ENCODE results near the gene PLEKHM2.

Gene PLEKHM2

DNA sequence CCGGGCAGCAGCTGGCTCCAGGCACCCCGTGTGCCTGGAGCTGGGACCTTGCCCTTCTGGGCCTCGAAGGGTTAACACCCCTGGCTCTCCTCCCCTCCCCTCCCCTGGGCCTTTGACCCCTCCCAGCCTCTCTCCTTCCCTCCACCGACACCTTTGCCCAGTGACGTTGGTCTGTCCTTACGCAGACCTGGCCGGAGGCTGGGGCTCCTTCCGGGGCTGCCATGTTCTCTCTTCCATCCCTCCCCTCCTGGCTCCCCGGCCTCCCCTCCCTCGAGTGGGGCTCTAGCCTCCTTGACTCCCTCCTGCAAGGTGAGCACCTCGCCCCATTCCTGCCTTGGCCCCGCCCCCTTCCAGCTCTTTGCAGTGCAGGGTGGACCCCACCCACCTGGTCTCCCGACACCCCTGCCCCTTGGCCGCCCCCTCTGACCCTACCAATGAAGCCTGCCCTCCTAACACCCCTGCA, 58.2 kb downstream of the PLEKHM2 start, which contains the start of gene TMEM82:
Gene TMEM82 (plus strand): TSS at position 161 of the 463 bp plus-strand sequence. CDS start 61 bp downstream, at position 222.
- H3K36me3 Mint-ChIP-seq (ENCODE audit: low read depth): no peaks in the 10 kb centered on the region
- H3K27me3 Mint-ChIP-seq: no peaks in the 10 kb centered on the region
- H3K9me3 Mint-ChIP-seq: no peaks in the 10 kb centered on the region
- no peak within 1 kb of the TSS for H3K4me3 Mint-ChIP-seq
- H3K27ac Mint-ChIP-seq: no peak within 1 kb of the TSS
- H3K4me1 Mint-ChIP-seq: no peaks in the 10 kb centered on the region
- ATAC-seq: no peak
- no peak for DNase-seq

DNA sequence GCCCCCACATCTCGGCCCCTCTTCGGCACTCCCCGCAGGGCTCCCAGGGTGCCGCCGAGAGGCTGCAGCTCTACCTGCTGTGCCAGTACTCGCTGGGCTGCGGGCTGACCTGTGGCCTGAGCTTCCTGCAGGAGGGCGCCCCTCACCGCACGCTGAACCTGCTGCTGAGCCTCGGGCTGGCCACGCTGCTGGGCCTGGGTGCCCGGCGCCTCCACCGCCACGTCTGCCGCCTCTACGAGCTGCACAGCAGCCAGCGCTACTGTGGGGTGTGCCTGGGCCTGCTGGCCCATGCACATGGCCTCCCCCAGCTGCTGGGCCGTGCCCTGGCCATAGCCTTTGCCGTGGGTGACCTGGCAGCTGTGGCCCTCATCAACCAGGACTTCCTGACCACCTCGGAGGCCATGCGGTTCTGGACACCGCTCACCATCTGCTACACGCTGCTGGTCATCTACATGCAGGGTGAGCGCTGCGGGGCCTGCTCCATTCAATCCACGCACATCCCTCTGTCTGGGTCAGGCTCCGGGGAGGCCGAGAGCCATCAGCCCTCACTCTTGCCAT, 60.1 kb downstream of the PLEKHM2 start:
- H3K4me1 Mint-ChIP-seq: no peaks in the 10 kb centered on the region

DNA sequence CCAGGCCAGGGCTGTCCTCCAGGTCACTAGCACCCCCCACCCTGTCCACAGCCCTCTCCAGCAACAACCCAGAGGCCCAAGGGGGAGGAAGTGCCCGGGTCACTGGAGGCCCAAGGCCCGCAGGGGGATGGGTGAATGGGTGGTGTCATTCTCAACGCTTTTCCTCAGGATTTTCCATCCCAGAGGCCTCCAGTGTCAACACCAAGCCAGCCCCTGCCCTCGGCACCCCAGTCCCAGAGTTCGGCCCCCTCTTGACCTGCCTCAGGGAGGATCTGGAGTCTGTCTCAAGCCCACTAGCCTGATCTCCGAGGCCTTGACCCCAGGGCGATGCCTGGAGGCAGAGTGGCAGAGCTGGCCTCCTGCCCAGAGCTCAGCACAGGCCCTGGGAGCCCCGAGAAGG, 63.3 kb downstream of the PLEKHM2 start:
- no peaks in the 10 kb centered on the region for H3K9me3 Mint-ChIP-seq
- no peak for ATAC-seq
- H3K4me3 Mint-ChIP-seq: no peak overlapping the region
- H3K27me3 Mint-ChIP-seq: no peaks in the 10 kb centered on the region
- H3K36me3 Mint-ChIP-seq (ENCODE audit: low read depth): no peaks in the 10 kb centered on the region
- no peak overlapping the region for H3K27ac Mint-ChIP-seq
- no peak for DNase-seq
- no peaks in the 10 kb centered on the region for H3K4me1 Mint-ChIP-seq

More for the DNA sequence above, 60.1 kb downstream of the PLEKHM2 start:
- ATAC-seq: no peak
- Mint-ChIP-seq H3K4me3 (no peak overlapping the region), H3K36me3 (ENCODE audit: low read depth) (no peaks in the 10 kb centered on the region), H3K9me3 (no peaks in the 10 kb centered on the region), H3K27ac (no peak overlapping the region), H3K27me3 (no peaks in the 10 kb centered on the region)
- DNase-seq: no peak

DNA sequence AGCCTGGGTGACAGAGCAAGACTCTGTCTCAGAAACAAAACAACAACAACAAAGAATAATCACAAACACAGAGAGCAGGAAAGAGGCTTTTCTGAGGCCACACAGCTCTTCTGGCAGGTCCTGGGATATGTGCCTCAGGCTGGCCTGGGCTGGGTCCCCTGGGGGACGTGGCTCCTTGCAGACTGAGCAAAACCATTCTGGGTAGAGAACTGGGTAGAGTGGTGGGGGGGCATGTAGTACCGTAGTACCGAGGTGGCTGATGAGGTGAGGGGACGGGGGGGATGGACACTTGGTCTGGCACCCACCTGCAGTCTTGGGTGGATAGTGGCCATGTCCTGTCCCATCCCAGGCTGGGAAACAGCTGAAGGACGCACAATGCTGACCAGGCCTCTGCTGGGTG, 64.1 kb downstream of the PLEKHM2 start:
- Mint-ChIP-seq H3K36me3 (ENCODE audit: low read depth) (no peaks in the 10 kb centered on the region), H3K4me3 (no peak overlapping the region), H3K4me1 (no peaks in the 10 kb centered on the region), H3K9me3 (no peaks in the 10 kb centered on the region), H3K27me3 (peaks cover 2% of the 10 kb centered on the region), H3K27ac (no peak overlapping the region)
- ATAC-seq: no peak
- no peak for DNase-seq

DNA sequence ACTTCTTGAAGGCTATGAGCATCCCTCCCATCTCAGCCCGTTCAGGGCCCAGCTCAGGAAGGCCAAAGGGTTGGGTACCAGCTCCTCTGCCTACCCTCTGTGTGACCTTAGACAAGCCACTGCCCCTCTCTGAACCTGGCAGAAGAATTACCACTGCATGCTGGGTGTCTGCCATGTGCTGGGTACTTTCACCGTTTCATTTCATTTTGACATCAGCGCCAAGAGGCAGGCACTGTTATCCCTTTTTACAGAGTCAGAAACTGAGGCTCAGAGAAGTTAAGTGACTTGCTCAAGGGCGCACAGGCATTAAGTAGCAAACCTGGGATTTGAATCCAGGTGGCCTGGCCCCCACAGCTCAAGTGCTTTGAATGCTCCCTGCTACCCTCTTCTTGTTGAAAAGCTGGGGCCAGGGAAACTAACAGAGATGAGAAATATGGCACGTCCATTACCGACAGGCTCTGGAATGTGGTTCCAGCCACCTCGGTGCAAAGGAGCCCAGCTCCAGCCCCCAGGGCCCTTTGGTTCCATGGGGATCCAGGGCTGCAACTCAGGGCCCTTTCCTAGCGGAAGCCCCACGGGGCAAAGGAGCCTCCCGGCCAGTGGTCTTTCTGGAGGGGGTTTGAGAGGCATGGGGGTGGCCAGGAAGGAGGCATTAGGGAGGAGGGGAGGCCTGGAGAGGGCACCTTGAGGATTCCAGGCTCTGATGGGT, 64.7 kb downstream of the PLEKHM2 start:
- no peaks in the 10 kb centered on the region for H3K4me1 Mint-ChIP-seq
- ATAC-seq: no peak
- no peak overlapping the region for H3K4me3 Mint-ChIP-seq
- H3K27ac Mint-ChIP-seq: no peak overlapping the region
- DNase-seq: no peak
- H3K36me3 Mint-ChIP-seq (ENCODE audit: low read depth): no peaks in the 10 kb centered on the region
- peaks cover 5% of the 10 kb centered on the region for H3K27me3 Mint-ChIP-seq
- H3K9me3 Mint-ChIP-seq: no peaks in the 10 kb centered on the region

GRCh38 chr1:15749399-15750291, 65.5 kb downstream of the PLEKHM2 start:
- peaks cover 7% of the 10 kb centered on the region for H3K27me3 Mint-ChIP-seq
- no peak for DNase-seq
- H3K27ac Mint-ChIP-seq: no peak overlapping the region
- no peaks in the 10 kb centered on the region for H3K9me3 Mint-ChIP-seq
- no peaks in the 10 kb centered on the region for H3K4me1 Mint-ChIP-seq
- no peak for ATAC-seq
- no peaks in the 10 kb centered on the region for H3K36me3 Mint-ChIP-seq (ENCODE audit: low read depth)
- H3K4me3 Mint-ChIP-seq: no peak overlapping the region

GRCh38 chr1:15750924-15751323, 66.8 kb downstream of the PLEKHM2 start:
- Mint-ChIP-seq H3K27me3 (peaks cover 16% of the 10 kb centered on the region), H3K27ac (no peak overlapping the region), H3K4me3 (no peak overlapping the region), H3K9me3 (no peaks in the 10 kb centered on the region), H3K4me1 (no peaks in the 10 kb centered on the region), H3K36me3 (ENCODE audit: low read depth) (no peaks in the 10 kb centered on the region)
- ATAC-seq: no peak
- no peak for DNase-seq

GRCh38 chr1:15751717-15752116, 67.6 kb downstream of the PLEKHM2 start:
- H3K27me3 Mint-ChIP-seq: peaks cover 24% of the 10 kb centered on the region

DNA sequence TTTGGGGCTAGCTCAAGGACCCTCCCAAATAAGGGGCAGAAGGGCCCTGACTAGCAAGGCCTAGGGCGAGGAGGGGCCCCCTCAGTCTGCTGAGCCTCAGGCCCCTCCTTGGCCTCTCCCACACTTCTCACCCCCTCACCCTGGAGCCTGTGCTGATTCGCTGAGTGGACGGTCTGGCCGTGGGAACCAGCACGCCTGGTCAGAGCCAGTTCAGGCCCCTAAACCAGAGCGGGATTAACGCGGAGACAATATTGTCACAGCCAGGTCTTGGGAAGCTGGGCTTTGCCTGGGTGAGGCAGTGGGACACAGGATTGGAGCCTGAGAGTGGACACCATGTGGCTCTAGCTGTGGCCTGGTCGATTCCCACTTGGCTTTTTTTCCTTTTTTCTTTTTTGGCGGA, 69.7 kb downstream of the PLEKHM2 start:
- H3K36me3 Mint-ChIP-seq (ENCODE audit: low read depth): no peaks in the 10 kb centered on the region
- peaks cover 37% of the 10 kb centered on the region for H3K27me3 Mint-ChIP-seq
- DNase-seq: no peak
- peaks cover 9% of the 10 kb centered on the region for H3K4me1 Mint-ChIP-seq
- H3K27ac Mint-ChIP-seq: no peak overlapping the region
- ATAC-seq: no peak
- no peaks in the 10 kb centered on the region for H3K9me3 Mint-ChIP-seq
- H3K4me3 Mint-ChIP-seq: no peak overlapping the region

More at GRCh38 chr1:15751717-15752116, 67.6 kb downstream of the PLEKHM2 start:
- Mint-ChIP-seq H3K4me1 (peaks cover 6% of the 10 kb centered on the region), H3K9me3 (no peaks in the 10 kb centered on the region), H3K4me3 (no peak overlapping the region), H3K36me3 (ENCODE audit: low read depth) (no peaks in the 10 kb centered on the region), H3K27ac (no peak overlapping the region)
- ATAC-seq: no peak
- DNase-seq: no peak

GRCh38 chr1:15755021-15755645, 71.0 kb downstream of the PLEKHM2 start:
- no peak for DNase-seq
- H3K4me1 Mint-ChIP-seq: peaks cover 9% of the 10 kb centered on the region
- no peak overlapping the region for H3K4me3 Mint-ChIP-seq
- no peaks in the 10 kb centered on the region for H3K9me3 Mint-ChIP-seq
- H3K27me3 Mint-ChIP-seq: peaks cover 44% of the 10 kb centered on the region
- no peak for ATAC-seq
- H3K27ac Mint-ChIP-seq: no peak overlapping the region
- no peaks in the 10 kb centered on the region for H3K36me3 Mint-ChIP-seq (ENCODE audit: low read depth)

DNA sequence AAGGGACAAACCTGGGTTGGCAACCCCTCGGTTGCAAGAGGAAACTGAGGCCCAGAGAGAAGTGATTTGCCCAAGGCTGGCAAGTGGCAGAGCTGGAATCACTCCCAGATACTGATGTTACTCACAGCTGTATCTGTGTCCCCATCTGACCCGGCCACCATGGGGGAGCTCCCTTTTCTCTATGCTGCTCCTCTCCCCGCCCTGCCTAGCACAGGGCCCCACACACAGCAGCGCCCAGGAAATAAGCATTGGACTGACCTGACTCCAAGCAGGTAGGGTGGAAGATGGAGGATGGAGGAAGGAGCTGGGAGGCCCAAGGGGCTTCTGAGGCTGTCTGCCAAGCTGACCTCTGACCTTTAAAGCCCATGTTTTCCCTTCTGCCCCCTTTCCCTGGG, 71.5 kb downstream of the PLEKHM2 start:
- DNase-seq: no peak
- ATAC-seq: no peak
- Mint-ChIP-seq H3K9me3 (no peaks in the 10 kb centered on the region), H3K27me3 (peaks cover 47% of the 10 kb centered on the region), H3K36me3 (ENCODE audit: low read depth) (no peaks in the 10 kb centered on the region), H3K27ac (no peak overlapping the region), H3K4me1 (peaks cover 9% of the 10 kb centered on the region), H3K4me3 (no peak overlapping the region)

GRCh38 chr1:15756143-15757015, 72.3 kb downstream of the PLEKHM2 start:
- H3K27me3 Mint-ChIP-seq: peaks cover 54% of the 10 kb centered on the region

DNA sequence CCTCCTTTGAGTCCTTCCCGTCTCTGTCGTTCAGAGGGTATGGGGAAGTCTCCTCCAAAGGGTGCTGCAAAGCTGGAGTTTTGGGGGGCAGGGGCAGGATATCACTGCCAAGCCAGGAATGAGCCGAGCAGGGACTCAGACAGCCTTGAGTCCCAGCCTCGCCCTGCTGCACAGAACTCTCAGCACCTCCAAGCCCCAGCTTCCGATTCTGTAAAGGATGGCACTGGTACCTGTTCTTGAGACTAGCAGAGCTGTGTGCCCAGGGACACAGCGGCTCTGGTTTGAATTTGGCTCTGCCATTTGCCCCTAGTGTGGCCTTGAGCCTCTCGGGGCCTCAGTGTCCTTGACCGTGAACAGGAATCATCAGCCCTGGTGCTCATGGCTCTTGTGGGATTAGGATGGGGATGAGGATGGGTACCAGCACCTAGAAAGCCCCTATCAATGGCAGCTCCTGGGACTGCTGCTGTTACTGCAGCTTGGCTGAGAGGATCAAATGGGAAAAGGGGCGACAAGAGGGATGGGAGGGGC, 73.0 kb downstream of the PLEKHM2 start:
- Mint-ChIP-seq H3K4me3 (no peak overlapping the region), H3K36me3 (ENCODE audit: low read depth) (no peaks in the 10 kb centered on the region), H3K9me3 (no peaks in the 10 kb centered on the region), H3K27ac (no peak overlapping the region), H3K4me1 (peaks cover 9% of the 10 kb centered on the region), H3K27me3 (peaks cover 57% of the 10 kb centered on the region)
- ATAC-seq (no peak), DNase-seq (no peak)

More at GRCh38 chr1:15756143-15757015, 72.3 kb downstream of the PLEKHM2 start:
- Mint-ChIP-seq H3K36me3 (ENCODE audit: low read depth) (no peaks in the 10 kb centered on the region), H3K4me1 (peaks cover 9% of the 10 kb centered on the region), H3K9me3 (no peaks in the 10 kb centered on the region), H3K4me3 (no peak overlapping the region), H3K27ac (no peak overlapping the region)
- DNase-seq (no peak), ATAC-seq (peak; percentile 20)

All from activated naive CD8-positive, alpha-beta T cell treated with anti-CD3 and anti-CD28 coated beads, Interleukin-2, amount 50 U/mL, for 24 hours (primary cell).